GM21390 (cell line): Measurements from ENCODE around the gene GABRB1.
A peak's percentile ranks its signal among the peaks of the same experiment; 100 is the strongest.

Source experiments
- ATAC-seq: cut with Tn5 transposase; IDR thresholded peaks from one replicate; pipeline ENCODE4 v1.9.1; 2021; ENCODE audit not compliant: unreplicated experiment

The GABRB1 gene

GRCh38 chr4:47381172-47381571 lies 349.8 kb downstream of the GABRB1 start:
- no peak for ATAC-seq

DNA sequence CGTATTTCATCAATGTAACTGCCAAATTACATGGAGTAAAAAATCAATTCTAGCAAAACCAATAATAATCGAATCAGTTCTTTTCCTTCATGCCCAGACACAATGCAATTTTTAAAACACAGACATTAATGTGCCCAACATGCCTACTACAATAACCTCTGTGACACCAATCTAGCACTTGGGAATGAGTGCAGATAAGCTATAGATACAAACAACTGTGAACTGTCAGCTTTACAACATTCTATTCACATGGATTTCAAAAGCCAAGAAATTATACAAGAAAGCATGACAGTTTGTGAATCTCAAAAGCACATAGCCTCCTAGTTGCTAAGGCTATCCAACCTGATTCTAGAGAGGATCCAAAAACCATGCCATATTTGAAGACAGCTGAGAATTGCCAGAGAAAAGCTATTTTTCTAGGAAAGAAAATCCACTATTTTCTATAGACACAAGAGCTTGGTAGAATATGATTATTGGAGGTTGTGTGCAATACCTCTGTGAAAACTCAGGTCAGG lies 351.5 kb downstream of the GABRB1 start:
- no peak for ATAC-seq

- no peak for ATAC-seq
These were observed 352.6 kb downstream of the GABRB1 start for GRCh38 chr4:47383829-47384427.

DNA sequence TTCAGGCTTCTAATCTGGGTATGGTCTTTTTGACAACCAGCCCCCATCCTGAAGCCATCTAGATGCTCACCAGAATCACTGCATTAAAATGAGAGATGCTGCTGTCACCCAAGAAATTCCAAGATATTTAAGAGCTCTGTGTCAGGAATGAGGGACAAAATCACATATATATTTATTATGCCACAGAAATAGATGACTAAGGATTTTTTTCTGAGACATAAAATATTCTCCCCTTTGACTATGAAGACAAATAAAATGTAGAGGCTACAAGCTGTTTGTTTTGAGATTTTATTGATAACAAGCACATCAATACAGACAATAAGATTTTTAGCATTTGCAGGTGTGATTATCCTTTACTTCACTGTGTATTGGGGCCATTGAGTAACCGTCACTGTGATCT lies 354.8 kb downstream of the GABRB1 start:
- ATAC-seq: no peak

DNA sequence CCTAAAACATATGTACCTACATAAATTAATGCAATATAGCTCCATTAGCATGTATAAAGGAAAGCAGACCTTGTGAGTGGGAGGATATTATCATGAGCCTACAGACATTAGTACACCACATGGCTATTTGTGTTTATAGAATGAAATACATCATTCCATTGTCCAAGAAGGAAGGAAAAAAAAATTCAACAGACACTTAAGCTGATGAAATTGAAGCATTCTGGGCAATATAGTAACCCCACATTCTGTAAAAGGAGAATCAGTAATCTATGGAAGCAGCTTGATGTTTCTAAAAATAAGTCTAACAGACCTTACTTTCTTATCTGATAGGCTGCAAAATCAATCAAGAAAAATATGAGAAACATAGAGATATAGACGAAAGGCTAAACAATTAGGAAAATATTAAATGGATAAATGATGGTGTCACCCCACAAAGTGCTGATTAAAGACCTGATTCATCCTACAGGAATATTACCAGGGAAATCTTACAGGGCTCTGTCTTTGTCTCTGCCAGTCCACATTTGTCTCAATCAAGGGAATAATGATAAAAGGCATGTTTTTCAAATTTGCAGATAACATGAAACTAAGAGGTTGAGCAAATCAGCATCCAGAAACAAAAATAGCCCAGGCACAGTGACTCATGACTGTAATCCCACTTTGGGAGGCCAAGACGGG lies 355.3 kb downstream of the GABRB1 start:
- no peak for ATAC-seq

DNA sequence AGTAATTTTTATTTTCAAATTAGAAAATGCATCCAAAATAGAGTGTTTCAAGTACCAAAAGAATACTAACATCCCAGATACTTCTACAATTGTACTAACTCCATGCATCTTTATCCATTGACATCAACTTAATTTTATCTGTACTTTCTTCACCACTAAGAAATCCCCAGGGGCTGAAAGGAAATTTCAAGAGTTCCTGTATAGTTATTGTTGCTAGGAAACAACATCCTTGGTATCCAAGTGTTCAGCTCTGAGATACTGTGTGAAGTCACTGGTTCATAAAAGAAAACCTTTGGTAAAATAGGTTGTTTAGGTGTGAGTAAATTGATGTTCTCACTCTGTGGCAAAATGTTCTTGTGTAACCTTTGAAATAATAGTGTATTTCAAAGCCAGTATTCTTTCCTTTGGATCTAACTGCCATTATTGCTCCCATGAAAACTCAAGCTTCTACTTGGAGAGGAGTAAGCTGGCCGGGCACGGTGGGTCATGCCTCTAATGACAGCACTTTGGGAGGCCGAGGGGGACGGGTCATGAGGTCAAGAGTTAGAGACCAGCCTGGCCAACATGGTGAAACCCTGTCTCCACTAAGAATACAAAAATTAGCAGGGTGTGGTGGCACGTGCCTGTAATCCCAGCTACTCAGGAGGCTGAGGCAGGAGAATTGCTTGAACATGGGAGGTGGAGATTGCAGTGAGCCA lies 359.2 kb downstream of the GABRB1 start:
- ATAC-seq: no peak

DNA sequence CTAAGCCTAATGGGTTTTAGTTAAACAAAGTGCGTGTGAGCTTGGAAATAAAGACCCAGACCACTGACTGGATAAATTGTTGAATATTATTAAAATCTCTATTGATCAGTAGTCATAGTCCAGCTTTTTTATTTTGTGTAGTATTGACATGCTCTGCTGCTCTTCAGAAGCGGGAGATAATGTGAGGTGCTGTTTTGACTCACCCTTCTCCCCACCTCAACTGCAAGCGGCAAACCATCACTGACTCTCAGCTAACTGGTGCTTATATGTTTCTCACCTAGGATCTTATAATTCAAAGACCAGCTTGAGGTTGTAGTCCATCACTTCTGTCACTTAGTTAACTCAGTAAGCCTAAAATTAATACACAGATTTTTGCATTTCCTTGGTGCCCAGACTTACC lies 359.9 kb downstream of the GABRB1 start:
- ATAC-seq: no peak

- no peak for ATAC-seq
These were observed 375.0 kb downstream of the GABRB1 start for GRCh38 chr4:47406408-47406807.

DNA sequence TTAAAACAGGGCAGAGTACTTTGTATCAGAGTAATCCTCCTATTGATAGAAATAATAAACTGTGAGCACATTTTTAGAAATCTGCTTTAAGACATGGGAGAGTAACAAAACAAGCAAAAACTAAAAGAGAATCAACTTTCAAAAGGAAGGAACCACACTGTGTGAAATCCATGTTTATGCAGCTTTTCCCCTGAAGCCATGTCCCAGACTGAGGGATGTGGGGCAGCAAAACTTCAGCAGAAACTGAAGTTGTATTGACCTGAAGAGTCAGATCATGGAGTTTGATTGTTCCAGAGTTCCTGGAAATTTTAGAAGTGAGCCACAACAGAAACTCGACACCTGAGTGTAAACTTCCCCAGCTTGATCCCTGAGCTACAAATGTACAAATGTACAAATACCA lies 378.9 kb downstream of the GABRB1 start:
- ATAC-seq: no peak

- ATAC-seq: no peak
These were observed 382.2 kb downstream of the GABRB1 start for GRCh38 chr4:47413521-47413920.

- ATAC-seq: no peak
These were observed 384.4 kb downstream of the GABRB1 start for GRCh38 chr4:47415719-47416118.

DNA sequence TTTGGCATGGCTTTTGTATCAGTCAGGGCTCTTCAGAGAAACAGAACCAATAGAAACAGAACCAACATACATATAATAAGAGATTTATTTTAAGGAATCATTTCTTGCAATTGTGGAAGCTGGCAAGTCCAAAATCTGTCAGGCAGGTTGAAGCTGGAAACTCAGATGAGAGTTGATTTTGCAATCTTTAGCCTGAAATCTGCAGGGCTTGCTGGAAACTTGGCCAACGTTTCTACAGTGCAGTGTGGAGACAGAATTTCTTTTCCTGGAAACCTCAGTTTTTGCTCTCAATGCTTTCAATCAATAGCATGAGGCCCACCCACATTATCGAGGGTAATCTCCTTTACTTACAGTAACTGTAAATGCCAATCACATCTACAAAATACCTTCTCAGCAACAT lies 386.8 kb downstream of the GABRB1 start:
- ATAC-seq: no peak

GRCh38 chr4:47419296-47419695 lies 387.9 kb downstream of the GABRB1 start:
- ATAC-seq: no peak

DNA sequence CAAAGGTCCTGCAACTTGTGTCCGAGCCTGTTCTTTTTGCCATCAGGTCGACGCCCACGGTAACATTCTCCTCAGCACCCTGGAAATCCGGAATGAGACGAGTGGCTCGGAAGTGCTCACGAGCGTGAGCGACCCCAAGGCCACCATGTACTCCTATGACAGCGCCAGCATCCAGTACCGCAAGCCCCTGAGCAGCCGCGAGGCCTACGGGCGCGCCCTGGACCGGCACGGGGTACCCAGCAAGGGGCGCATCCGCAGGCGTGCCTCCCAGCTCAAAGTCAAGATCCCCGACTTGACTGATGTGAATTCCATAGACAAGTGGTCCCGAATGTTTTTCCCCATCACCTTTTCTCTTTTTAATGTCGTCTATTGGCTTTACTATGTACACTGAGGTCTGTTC lies 394.3 kb downstream of the GABRB1 start:
- no peak for ATAC-seq

DNA sequence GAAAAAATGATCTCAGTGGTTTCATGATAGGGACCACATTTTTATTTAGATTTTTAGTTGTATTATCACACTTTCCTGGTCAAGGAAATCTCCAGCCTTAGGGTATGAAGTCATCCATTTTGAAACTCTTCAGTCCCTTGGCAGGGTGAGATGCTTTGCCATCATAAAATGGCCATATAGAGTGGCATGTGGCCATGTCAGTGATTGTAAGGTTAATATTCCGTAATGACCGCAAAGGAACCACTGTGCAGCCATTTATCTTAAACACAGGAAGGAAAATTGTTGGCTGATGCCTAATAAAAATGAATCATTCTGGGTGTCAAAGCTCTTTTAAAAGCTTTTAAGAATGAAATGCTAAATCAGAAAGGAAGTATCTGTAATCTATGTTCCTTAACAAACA lies 396.6 kb downstream of the GABRB1 start:
- no peak for ATAC-seq

DNA sequence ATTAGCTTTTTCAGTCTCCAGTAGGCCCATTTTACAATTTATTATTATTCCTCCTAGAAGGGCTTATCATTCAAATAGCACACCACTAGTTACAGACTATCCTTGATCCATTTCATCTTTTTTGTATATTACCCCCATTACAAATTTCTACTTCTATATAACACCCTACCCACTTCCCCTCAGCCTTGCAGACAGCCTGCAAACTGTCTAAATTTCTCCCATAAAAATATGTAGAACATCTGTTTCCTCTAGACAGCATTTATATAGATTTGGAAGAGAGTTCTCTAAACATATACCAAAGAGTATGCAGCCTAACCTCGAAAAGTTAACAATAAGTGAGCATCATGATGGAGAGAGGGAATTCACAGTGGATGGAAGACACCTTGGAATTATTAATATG lies 401.4 kb downstream of the GABRB1 start:
- no peak for ATAC-seq

GRCh38 chr4:47434931-47435330 lies 403.6 kb downstream of the GABRB1 start:
- ATAC-seq: no peak

DNA sequence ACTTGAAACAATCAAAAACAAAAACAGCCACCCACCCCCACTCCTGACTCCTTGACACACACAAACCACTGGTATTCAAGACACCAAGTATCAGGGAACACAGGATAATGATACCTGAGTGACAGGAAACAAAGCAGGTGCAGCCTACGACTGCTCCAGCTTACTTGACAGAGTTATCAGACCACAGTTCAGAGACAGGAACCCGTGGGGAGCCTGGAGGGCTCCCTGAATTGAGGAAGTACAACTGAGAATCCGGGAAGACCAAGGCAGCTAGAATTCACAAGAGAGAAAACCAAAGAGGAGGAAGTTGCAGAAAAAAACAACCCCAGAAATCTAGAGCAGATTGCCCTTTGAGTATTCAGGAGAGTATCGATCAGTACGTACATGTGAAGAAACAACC lies 411.6 kb downstream of the GABRB1 start:
- peak; percentile 91 for ATAC-seq

GRCh38 chr4:47444031-47444430 lies 412.7 kb downstream of the GABRB1 start:
- ATAC-seq: no peak

- no peak for ATAC-seq
These were observed 420.3 kb downstream of the GABRB1 start for GRCh38 chr4:47451657-47452056.

DNA sequence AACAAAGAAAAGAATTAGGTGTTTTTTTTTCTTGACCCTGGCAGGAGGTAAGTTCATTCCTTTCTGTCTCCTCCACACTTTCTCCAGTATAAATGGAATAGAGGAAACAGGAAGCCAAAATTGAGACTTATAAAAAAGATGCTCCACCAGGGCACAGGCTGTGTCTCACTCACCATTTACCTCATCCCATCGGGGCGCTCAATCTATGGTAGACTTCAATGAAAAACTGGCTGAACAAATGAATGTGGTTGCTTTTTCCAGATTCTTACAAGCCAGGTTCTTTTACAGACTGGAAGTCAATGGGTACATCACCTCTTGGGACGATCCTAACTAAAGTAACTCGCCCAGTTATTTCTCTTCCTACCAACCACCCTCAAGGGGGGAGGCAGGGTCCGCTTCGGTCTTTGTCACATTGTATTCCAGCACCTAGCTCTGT lies 431.4 kb downstream of the GABRB1 start:
- ATAC-seq: peak; percentile 26
